ENCODE data around the gene EPS15.
"Not testable (repeated sequence)": the region's sequence is repeated elsewhere in the genome, so short reads cannot be mapped to it uniquely, and the experiment has no call there.

The EPS15 gene

GRCh38 chr1:51469518-51469917, 49.5 kb downstream of the EPS15 start:
- no peak for DNase-seq (ENCODE audit: low read depth in 2 of 2)

DNA sequence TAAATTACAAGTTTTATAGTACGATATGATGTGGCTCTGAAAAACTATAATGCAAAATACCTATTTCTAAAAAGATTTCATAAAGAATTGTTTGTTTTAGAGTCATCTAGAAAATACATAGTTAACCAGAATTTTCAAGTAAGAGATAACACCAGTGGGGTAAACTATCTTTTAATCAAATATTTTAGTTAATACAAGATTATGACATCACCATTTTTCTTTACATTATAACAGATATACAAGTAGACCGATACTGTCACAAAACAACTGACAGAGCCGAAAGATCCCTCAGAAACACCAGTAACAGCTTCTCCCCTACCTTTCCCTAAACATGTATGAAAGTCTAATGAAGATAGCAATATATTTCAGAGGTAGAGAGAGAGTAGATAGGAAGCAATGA, 54.2 kb downstream of the EPS15 start:
- DNase-seq (ENCODE audit: low read depth in 2 of 2): no peak

GRCh38 chr1:51463561-51463960, 55.5 kb downstream of the EPS15 start:
- no peak for DNase-seq (ENCODE audit: low read depth in 2 of 2)

GRCh38 chr1:51462289-51462688, 56.8 kb downstream of the EPS15 start:
- DNase-seq (ENCODE audit: low read depth in 2 of 2): not testable (repeated sequence)

- no peak for DNase-seq (ENCODE audit: low read depth in 2 of 2)
These were observed 64.5 kb downstream of the EPS15 start for GRCh38 chr1:51454554-51454953.

GRCh38 chr1:51453010-51453409, 66.1 kb downstream of the EPS15 start:
- no peak for DNase-seq (ENCODE audit: low read depth in 2 of 2)

GRCh38 chr1:51448844-51449454, 70.1 kb downstream of the EPS15 start:
- not testable (repeated sequence) for DNase-seq (ENCODE audit: low read depth in 2 of 2)

DNA sequence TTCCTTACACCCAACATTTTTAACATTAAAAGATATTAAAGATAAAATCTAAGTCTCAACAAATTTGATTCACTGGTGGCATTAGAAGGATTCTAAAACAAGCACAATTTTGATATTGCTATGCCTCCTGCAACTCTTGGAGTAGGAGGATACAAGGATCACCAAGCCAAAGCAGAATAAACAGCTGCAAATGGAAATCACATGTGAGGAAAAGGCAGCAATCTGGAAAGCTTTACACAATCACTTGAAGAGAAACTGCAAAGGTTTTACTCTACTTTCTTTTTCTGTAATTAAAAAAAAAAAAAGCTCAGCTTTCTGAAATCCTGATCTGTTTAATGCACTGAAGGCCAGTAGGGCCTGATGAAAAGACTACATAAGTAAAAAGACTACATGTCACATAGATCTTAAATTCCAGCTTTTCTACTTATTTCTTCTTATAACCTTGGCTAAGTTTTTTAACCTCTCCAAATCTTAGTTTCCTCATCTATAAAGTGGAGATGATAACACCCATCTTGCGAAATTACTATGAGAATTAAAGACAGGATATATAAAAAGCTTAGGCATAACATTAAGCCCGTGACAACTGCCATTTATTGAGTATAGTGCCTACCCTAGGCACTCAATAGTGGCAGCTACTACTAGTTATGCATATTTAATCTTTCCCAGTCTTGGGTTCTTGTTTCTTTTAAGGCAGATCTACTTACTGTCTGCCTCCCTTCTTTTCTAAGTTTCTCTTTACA, 73.5 kb downstream of the EPS15 start:
- no peak for DNase-seq (ENCODE audit: low read depth in 2 of 2)

DNA sequence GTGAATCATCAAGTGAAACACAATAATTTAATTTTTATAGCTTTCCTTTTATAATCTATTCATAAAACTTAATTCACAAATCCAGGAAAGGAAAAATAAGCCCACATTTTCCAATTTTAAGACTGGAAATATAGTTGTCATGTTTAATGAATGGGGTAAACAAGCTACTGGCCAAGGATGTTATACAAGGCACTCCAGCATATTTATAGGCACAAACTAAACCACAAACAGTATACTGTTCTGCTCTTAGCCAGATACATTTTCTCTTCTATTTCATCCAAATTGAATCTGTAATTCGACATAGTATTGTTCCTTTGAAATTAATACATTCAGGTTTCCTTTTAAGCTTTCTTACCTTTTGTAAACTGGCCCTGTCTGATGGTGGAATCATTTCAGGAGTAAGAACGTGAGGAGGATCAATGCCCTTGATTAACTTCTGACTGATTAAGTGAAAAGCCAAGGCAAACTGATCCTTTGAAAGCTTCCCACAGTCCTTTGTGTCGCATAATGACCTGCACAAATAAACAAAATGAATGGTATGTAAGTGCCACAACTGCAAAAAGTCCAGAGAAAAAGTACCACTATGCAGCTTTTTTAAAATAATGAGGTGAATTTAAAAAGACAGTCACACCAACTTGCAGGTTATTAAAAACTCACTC, 74.4 kb downstream of the EPS15 start:
- no peak for DNase-seq (ENCODE audit: low read depth in 2 of 2)

DNA sequence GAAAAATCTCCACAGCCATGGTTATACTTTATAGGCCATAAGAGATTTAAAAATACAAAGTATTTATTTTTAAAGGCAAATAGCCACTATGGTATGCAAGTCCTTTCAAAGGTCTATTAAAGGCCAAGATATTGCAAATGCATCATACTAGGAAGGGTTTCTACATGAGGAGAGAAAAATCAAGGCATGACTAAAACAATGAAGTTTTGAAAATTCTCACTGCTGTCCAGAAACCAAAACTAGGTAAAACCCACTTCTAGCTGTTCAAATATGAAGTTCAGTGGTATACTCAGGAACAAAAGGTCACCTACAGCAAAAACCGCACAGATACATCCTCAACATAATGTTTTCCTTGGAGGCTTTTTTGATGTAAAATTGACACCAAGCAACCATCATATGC, 75.0 kb downstream of the EPS15 start:
- no peak for DNase-seq (ENCODE audit: low read depth in 2 of 2)

DNA sequence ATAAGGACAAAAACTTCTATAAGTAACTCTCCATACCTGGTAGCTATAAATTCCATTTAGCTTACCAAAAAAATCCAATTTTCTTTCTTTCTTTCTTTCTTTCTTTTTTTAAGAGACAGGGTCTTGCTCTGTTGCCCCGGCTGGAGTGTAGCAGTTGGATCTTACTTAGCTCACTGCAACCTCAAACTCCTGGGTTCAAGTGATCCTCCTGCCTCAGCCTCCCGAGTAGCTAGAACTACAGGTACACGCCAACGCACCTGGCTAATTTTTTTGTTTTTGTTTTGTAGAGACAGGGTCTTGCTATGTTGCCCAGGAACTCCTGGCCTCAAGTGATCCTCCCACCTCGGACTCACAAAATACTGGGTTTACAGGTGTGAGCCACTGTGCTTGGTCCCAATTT, 75.5 kb downstream of the EPS15 start:
- DNase-seq (ENCODE audit: low read depth in 2 of 2): no peak

DNA sequence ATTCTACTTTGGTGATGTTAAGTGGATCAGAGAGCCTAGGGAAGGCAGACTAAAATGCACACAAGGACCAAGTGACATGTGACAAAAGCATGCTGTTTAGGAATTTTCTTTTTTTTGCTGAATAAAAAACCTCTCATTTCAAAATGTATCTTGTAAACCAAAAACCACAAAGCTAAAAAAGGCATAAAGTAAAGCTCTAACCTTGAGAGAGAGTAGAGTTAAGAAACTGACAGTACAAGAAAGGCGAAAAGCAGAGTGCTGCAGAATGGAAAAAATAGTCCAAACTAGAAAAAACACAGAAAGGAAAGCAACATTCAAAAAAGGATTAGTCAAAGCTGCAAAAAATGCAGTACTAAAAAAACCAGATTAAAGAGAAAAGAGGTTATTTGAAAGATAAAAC, 76.5 kb downstream of the EPS15 start:
- no peak for DNase-seq (ENCODE audit: low read depth in 2 of 2)

DNA sequence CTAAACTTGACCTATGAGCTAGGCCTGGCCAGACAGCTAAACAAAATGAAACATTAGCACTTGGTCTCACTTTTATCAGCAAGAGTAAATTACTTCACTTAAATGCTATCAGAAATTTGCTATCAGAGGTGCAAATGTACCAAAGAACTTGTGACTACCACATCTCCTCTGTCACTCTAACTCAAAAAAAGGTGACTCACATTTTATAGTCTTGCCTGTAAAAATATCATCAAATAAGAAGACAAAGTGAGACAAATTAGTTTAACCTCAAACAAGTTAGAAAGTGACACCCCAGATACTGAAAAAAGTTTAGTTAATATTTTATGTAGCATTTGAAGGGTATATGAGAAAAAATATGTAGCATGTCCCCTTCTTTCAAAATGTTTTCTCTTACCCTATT, 76.9 kb downstream of the EPS15 start:
- DNase-seq (ENCODE audit: low read depth in 2 of 2): no peak

- no peak for DNase-seq (ENCODE audit: low read depth in 2 of 2)
These were observed 79.2 kb downstream of the EPS15 start for GRCh38 chr1:51439895-51440294.

DNA sequence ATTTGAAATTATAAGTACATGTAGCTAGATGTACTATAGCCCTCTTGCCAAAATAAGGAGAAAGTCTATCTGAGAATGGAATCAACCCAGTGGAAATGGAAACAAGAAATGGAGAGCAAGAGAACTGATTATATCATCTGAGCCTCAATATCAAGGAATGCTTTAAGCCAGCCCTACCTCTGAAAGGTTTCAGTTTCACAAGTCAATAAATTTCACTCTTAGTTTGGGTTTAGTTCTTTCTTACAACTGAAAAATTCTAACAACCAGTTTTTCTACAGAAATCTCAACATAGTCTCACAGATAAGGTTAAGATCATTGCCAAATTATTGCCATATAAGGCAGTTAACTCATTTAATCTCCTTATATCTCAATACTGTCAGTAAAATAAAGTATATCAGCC, 80.0 kb downstream of the EPS15 start:
- DNase-seq (ENCODE audit: low read depth in 2 of 2): no peak

- not testable (repeated sequence) for DNase-seq (ENCODE audit: low read depth in 2 of 2)
These were observed 81.7 kb downstream of the EPS15 start for GRCh38 chr1:51437391-51437790.

GRCh38 chr1:51435878-51436277, 83.2 kb downstream of the EPS15 start:
- DNase-seq (ENCODE audit: low read depth in 2 of 2): no peak

DNA sequence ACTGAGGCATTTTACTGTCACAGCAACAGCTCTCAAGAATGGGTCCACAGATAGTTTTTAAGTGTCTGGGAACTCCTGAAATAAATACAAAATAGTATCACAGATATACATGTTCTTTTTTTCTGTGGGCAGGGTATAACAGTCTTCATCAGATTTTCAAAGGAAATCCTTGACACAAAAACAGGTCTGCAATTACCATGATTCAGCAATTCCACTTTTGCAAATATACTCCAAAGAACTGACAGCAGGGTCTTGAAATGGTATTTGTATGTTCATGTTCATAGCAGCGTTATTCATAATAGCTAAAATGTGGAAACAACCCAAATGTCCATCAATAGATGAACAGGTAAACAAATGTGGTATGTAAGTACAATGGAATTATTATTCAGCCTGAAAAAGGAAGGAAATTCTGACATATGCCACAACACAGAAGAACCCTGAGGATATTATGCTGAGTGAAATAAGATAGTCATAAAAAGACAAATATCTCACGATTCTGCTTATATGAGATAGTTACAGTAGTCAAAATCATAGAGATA, 85.0 kb downstream of the EPS15 start:
- no peak for DNase-seq (ENCODE audit: low read depth in 2 of 2)

DNA sequence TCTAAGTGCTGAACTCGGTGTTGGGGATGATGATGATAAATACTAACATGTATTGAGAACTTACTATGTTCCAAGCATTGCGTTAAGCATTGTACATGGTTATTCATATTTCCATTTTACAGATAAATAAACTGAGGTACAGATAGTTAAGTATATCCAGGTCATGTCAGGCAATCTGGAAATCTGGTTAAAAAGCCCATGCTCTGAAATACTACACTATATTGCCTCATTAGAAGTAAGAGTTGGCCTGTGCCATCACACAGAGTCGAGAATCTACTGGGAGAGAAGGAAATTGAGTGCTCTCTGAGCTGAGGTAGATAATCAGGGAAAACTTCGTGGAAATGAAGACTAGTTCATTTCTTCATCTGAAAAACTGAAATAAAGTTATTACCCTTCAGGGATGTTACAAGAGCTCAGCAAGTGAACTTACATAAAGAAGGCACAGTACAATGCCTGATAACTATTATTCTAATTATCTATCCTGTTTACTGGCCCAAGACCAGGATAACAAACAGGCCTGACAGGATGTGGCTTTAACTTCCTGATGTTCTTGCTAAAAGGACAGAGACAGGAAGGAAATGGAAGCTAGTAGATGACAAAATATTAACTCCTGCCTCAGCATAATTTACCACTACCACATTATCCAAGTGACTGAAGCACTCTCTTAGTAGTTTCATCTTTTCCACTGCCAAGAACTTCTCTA, 85.6 kb downstream of the EPS15 start:
- no peak for DNase-seq (ENCODE audit: low read depth in 2 of 2)

- no peak for DNase-seq (ENCODE audit: low read depth in 2 of 2)
These were observed 86.9 kb downstream of the EPS15 start for GRCh38 chr1:51432146-51432545.

GRCh38 chr1:51427438-51427837, 91.6 kb downstream of the EPS15 start:
- DNase-seq (ENCODE audit: low read depth in 2 of 2): no peak

- DNase-seq (ENCODE audit: low read depth in 2 of 2): no peak
These were observed 93.1 kb downstream of the EPS15 start for GRCh38 chr1:51425955-51426354.
